ENCODE measurements around the gene ADGRG3. TPM values are rescaled to one million over a fixed set of nuclear protein-coding genes. Genes with fewer than 3 reads are reported as not detected.
A peak's percentile ranks its signal among the peaks of the same experiment; 100 is the strongest.

The ADGRG3 gene
- total and polyA plus RNA-seq, 10 of the 15 experiments (the other 5 are each of a cell fraction or from before 2014, with no cell fraction given), result 0.10 to 0.11 (median 0.10) TPM; not detected in 7

DNA sequence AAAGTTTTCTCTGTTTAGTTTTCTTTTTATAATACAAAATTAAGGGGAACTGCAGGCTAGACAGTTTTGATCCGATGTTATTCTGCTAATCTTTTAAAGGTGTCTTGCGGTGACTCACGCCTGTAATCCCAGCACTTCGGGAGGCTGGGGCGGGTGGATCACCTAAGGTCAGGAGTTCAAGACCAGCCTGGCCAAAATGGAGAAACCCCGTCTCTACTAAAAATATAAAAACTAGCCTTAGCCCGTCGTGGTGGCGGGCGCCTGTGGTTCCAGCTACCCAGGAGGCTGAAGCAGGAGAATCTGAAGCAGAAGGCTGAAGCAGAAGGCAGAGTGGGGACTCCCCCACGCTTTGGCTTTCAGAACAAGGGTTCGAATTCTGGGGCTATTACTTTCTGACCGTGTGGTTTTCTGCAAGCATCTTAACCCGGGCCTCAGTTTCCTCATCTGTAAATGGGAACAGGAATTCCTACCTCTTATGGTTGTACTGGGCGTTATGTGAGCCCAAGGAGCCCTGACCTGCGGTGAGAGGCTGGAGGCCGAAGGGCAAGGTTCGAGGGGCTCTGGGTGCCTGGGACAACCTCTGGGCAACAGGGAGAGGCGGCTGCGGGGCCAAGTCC, 66.3 kb downstream of the ADGRG3 start:
- FAIRE-seq, result no peak
- peak overlapping the region; percentile 89 for H3K9ac ChIP-seq (ENCODE audit: control insufficient read depth, insufficient read depth, low read length)
- TSS peak; percentile 99 for BruUV-seq (replicated peaks)
- peak overlapping the region; percentile 96 for H3K27ac ChIP-seq (ENCODE audit: control insufficient read depth, insufficient read depth)
- peak; percentile 19 for ATAC-seq
- in situ Hi-C loops (cut with MboI) (no loop called here), intact Hi-C loops (cut with micrococcal nuclease; ENCODE audit: unreplicated experiment) (loop anchor here (2.0 kb wide), 1 partner anchor 44 kb away; no protein-coding TSS in a partner anchor)
- ChIA-PET RAD21 (ENCODE audit: unreplicated experiment) (interaction anchor here (1.7 to 2.9 kb wide), 2 partner anchors 86 to 318 kb away, joined by 4 to 18 read pairs; no protein-coding TSS in a partner anchor), CTCF (interaction anchor here (1.2 to 3.1 kb wide), 4 partner anchors 74 to 389 kb away, joined by 4 to 20 read pairs (median 6); no protein-coding TSS in a partner anchor), SMC1A (ENCODE audit: uncharacterized antibody, unreplicated experiment) (interaction anchor here (1.6 to 3.1 kb wide), 2 partner anchors 9 to 72 kb away, joined by 3 to 12 read pairs; no protein-coding TSS in a partner anchor), POLR2A (interaction anchor here (1.3 to 1.8 kb wide), 2 partner anchors 16 to 45 kb away, joined by 7 to 10 read pairs; no protein-coding TSS in a partner anchor)
- no peak for DNase-seq (ENCODE audit: low read depth, low spot score)
- peaks cover 4% of the 10 kb centered on the region; the same call in 2 of the 3 replicates for H3K9me3 ChIP-seq (replicated peaks; ENCODE audit: control insufficient read depth, insufficient read depth, low read length)
- H2AFZ ChIP-seq (ENCODE audit: control insufficient read depth, low read depth, low read length), result peak overlapping the region; percentile 99
- WGBS (ENCODE audit: insufficient coverage, insufficient replicate concordance, low lambda C conversion rate, missing lambda C conversion rate), result 39% methylated on average over 20 of the region's 20 CpGs
- TF ChIP-seq, protein P1, sequence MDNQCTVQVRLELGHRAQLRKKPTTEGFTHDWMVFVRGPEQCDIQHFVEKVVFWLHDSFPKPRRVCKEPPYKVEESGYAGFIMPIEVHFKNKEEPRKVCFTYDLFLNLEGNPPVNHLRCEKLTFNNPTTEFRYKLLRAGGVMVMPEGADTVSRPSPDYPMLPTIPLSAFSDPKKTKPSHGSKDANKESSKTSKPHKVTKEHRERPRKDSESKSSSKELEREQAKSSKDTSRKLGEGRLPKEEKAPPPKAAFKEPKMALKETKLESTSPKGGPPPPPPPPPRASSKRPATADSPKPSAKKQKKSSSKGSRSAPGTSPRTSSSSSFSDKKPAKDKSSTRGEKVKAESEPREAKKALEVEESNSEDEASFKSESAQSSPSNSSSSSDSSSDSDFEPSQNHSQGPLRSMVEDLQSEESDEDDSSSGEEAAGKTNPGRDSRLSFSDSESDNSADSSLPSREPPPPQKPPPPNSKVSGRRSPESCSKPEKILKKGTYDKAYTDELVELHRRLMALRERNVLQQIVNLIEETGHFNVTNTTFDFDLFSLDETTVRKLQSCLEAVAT (IDR thresholded peaks at IDR 0.05), result peak; percentile 14; the same call in 1 of the 2 replicates
- peak; percentile 23; the same call in 1 of the 2 replicates for TF ChIP-seq RUNX3 (IDR thresholded peaks at IDR 0.05; ENCODE audit: low read length)
- no peak for TF ChIP-seq CHD1 (IDR thresholded peaks at IDR 0.05; ENCODE audit: low read depth, low read length)
- H3K36me3 ChIP-seq (ENCODE audit: control insufficient read depth in 2 of 2, insufficient read depth in 2 of 2, low read length in 1 of 2), result no peaks in the 10 kb centered on the region
- H4K20me1 ChIP-seq (ENCODE audit: control insufficient read depth, insufficient read depth), result no peaks in the 10 kb centered on the region
- peaks cover 9% of the 10 kb centered on the region for H3K79me2 ChIP-seq (ENCODE audit: control insufficient read depth, insufficient read depth, low read length)
- H3K27me3 ChIP-seq (replicated peaks in 1 of 2; ENCODE audit: control insufficient read depth in 2 of 2, insufficient read depth in 2 of 2, low read length in 1 of 2), result no peaks in the 10 kb centered on the region
- H3K4me3 ChIP-seq, result peak overlapping the region; percentile 81
- H3K4me2 ChIP-seq (ENCODE audit: control insufficient read depth, insufficient read depth), result peak overlapping the region; percentile 92
- peaks cover 10% of the 10 kb centered on the region for H3K4me1 ChIP-seq (ENCODE audit: control insufficient read depth, insufficient read depth, low read length)
